GM20431 (cell line): ENCODE results near the gene TXNL4A.
"Not testable (repeated sequence)": the region's sequence is repeated elsewhere in the genome, so short reads cannot be mapped to it uniquely, and the experiment has no call there.

Experiments used
- in situ Hi-C: fragments of 300-500 bp; cut with MseI, MboI; formaldehyde crosslinking; loops from one replicate; pipeline ENCODE4 v1.15.0; 2020; ENCODE audit warnings: low sequenced_read_pairs; ENCODE audit not compliant: unreplicated experiment

TXNL4A gene

DNA sequence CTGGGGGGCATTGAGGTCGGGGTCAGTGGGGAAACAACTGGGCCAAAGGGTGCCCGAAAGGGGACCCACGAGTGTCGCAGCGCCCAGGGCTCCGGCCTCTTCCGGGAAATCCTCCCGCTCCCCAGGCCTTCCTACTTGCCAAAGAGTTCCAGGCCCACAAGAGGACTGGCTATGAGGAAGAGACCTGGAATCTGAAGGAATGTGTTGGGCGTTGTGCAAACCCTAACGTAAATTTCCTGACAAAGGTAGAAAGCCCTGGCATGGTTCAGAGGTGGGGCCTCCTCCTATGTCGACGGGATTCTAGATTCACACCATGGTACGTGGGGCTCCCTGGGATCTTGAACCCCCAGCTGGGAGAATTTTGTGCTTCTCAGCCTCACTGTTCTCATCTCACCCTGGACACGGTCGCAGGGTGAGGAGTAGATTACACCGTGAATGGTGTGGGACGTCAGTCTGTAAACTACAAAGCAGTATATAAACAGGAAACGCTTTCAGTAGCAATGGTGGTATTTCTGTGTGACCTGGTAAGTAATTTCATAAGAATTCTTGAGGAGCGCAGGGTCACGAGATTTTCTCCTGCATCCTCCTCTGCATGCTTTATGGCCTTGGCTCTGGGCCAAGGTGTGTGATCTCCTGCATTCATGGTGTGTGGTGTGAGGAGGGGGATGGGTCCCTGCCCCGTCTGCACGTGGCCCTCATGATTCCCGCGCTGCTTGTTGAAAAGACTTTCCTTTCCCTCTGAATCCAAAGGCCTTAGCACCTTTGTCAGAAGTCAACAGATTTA is 23.1 kb downstream of the TXNL4A start:
- in situ Hi-C loops: no loop called here

DNA sequence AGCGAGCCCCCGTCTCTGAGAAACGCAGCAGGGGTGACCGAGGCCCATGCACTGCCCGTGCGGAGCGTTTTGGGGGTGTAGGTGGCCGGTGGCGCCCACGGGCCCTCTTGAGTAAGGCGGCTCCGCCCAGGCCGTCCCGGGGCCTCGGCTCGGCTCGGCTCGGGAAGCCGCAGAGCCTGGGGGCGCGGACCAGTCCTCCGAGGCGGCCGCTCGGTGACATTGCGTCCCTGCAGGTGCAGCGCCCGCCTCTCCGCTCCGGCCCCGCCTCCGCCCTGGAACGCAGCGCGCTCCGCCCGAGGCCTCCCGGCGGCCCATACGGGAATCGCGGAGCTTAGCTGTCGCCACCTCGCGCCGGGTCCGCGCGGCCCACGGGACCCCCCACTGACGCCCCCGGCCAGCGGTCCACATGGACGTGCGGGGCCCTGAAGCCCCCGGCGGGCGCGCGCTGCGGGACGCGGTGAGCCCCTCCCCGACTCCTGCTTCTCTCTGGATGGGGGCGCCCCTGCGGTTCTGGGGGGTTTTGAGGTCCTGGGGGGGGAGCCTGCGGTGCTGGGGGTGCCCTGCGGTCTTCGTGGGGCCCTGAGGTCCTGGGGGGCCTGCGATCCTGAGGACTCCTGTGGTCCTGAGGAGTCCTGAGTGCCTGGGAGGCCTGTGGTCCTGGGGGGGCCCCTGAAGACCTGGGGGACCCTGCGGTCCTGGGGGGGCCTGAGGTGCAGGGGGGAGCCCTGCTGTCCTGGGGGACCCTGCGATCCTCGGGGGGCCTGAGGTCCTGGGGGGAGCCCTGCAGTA is 23.8 kb downstream of the TXNL4A start, which contains the start of gene HSBP1L1:
Gene HSBP1L1 (plus strand): TSS at position 314 of the 789 bp plus-strand sequence. CDS start 93 bp downstream, at position 407.
- in situ Hi-C loops: no loop called here

- in situ Hi-C loops: no loop called here
Observed at GRCh38 chr18:79963658-79964329, 24.6 kb downstream of the TXNL4A start.

DNA sequence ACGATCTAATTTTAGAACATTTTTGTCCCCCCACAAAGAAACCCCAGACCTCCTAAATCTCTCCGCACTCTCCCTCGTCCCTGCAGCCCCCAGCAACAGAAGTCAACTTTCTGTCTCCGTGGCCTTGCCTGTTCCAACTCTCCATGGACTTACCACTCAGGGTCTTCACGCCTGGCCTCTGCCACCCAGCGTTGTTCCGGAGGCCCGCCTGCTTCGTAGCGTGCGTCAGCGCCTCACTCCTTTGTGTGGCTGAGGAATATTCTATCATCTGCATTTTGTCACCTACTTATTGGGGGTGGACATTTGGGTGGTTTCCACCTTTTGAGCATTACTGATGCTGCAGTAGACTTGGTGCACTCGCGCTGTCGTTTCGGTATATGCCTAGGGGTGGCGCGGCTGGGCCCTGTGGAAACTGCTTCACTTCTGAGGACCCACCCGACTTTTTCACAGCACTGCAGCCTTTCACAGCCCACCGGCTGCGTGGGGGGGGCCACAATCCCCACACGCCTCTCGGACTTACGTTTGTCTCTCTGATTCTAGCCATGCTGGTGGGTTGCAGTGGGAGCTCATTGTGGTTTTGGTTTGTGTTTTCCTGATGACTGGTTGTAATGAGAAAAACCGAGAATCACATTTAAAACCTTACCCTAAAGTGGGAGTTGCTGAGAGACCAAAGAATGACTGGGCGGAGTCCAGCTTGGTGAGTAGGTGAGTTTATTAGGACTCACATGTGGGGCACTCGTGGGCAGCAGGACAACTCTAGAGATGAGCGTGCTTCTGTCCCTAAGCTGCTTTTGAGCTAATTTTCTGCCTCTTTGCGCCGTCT is 25.3 kb downstream of the TXNL4A start:
- in situ Hi-C loops: no loop called here

DNA sequence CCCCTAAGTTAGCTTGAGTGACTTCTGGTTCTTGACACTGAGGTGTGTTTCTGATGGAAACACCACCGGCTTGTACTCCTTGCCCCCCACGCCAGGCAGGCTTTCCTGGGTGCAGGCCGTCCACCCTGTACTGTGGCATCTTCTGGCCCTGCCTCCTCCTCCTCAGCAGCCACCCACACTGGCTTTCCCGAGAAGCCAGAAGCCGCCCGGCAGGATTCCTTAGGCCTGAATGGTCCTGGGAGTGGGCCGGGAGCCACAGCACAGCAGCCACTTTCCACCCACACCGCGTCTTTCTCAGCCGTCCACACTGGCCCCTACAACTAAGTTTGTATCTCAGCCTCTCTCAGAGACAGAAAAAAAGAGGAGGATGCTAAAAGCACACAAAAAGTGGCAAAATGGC is 26.1 kb downstream of the TXNL4A start:
- in situ Hi-C loops: no loop called here

- in situ Hi-C loops: no loop called here
Observed at GRCh38 chr18:79961527-79962291, 26.7 kb downstream of the TXNL4A start.

DNA sequence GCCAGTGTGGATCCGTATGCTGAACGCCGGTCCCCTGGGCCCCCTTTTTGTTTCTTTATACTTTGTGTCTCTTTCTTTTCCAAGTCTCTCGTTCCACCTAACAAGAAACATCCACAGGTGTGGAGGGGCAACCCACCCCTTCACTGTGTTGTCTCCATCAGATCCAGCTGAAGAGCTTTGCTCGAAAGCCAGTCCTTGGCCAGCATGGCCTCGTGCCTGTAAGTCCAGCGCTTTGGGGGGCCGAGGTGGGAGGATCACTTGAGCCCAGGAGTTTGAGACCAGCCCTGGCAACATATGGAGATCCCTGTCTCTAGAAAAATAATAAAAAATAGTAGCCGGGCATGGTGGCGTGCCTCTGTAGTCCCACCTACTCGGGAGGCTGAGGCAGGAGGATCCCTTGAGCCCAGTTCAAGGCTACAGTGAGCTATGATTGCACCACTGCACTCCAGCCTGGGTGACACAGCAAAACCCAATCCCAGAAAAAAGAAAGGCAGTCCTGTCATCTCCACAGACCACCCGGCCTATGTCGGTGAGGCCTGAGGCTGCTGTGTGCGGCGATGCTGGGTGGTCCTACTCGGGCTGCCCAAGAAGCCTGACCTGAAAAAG is 27.3 kb downstream of the TXNL4A start:
- in situ Hi-C loops: no loop called here

- in situ Hi-C loops: not testable (repeated sequence)
Observed at GRCh38 chr18:79960161-79960801, 28.1 kb downstream of the TXNL4A start.

DNA sequence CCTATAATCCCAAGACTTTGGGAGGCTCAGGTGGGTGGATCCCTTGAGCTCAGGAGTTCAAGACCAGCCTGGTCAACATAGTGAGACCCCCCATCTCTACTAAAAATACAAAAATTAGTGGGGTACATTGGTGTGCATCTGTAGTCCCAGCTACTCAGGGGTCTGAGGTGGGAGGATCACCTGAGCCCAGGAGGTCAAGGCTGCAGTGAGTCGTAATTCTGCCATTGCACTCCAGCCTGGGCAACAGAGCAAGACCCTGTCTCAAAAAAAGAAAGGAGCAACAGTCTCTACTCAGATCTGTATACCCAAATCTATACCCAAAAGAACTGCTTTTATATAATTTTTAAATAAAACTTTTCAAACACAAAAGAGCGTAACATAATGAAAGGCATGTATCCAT is 29.4 kb downstream of the TXNL4A start:
- in situ Hi-C loops: no loop called here

- in situ Hi-C loops: no loop called here
Observed at GRCh38 chr18:79956276-79956675, 32.1 kb downstream of the TXNL4A start.

GRCh38 chr18:79955302-79956075 is 32.9 kb downstream of the TXNL4A start:
- in situ Hi-C loops: no loop called here

DNA sequence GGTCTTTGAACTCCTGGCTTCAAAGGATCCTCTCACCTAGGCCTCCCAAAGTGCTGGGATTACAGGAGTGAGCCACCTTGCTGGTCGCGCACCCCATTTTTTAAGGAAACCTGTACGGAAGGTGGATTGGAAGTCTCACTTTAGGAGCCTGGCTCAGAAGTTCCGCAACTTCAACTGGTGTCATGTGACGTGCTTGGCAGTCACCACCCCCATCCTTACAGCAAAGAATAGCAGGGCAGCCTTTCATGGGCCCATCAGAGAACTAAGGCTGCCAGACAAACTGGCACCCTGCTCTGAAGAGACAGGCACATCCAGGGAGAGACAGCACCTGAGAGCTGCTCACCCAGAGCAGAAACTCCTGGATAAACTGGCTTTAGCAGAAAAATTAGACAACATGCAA is 33.6 kb downstream of the TXNL4A start:
- in situ Hi-C loops: no loop called here

DNA sequence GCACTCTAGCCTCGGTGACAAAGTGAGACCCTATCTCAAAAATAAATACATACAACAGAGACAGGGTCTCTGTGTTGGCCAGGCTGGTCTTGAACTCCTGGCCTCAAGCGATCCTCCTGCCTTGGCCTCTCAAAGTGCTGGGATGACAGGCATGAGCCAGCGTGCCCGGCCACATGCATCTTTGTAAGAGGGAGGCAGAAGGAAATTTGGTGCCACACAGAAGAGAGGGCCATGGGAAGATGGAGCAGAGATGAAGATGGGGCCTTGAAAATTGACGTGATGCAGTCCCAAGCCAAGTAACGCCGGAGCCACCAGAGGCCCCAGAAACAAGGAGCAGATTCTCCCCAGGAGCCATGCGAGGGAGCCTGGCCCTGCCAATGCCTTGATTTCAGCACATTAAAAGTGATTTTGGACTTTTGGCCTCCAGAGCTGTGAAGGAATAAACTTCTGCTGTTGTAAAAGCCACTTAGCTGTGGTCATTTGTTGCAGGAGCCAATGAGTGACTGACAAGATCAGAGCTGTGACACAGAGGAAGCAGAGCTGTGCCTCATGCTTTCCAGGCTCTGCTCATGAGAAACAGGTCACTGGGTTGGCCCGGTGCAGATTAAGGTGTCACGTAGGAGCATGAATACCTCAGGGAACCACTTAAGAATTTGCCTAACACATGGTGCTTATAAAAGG is 34.3 kb downstream of the TXNL4A start:
- in situ Hi-C loops: no loop called here

- in situ Hi-C loops: no loop called here
Observed at GRCh38 chr18:79952996-79953559, 35.3 kb downstream of the TXNL4A start.

DNA sequence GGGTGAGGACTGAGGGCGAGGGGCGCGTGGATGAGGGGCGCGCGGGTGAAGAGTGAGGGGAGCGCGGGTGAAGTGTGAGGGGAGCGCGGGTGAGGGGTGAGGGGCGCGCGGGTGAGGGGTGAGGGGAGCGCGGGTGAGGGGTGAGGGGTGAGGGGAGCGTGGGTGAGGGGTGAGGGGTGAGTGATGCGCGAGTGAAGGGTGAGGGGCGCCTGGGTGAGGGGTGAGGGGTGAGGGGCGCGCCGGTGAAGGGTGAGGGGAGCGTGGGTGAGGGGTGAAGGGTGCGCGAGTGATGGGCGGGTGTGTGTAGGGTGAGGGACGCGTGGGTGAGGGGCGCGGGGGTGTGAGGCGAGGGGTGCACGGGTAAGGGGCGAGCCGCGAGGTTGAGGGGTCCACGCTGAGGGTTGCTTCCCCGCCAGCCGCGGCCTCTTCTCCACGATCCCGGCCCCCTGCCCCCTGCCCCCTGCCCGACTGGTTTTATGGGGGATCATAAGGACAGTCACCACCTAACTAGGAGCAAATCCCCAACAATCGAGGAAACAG is 35.8 kb downstream of the TXNL4A start:
- in situ Hi-C loops: no loop called here
